ENCODE results near the gene MARCHF3.
"Not testable (repeated sequence)": the region's sequence is repeated elsewhere in the genome, so short reads cannot be mapped to it uniquely, and the experiment has no call there.

MARCHF3 gene

GRCh38 chr5:126953640-126954039 lies 76.7 kb downstream of the MARCHF3 start:
- no peak for DNase-seq (ENCODE audit: low read depth)

- no peak for DNase-seq (ENCODE audit: low read depth)
Measured at GRCh38 chr5:126949475-126949874, 80.9 kb downstream of the MARCHF3 start.

GRCh38 chr5:126948453-126948852 lies 81.9 kb downstream of the MARCHF3 start:
- DNase-seq (ENCODE audit: low read depth) = no peak

GRCh38 chr5:126948011-126948355 lies 82.4 kb downstream of the MARCHF3 start:
- DNase-seq (ENCODE audit: low read depth) = no peak

- DNase-seq (ENCODE audit: low read depth) = no peak
Measured at GRCh38 chr5:126947146-126948010, 83.0 kb downstream of the MARCHF3 start.

- not testable (repeated sequence) for DNase-seq (ENCODE audit: low read depth)
Measured at GRCh38 chr5:126942908-126943307, 87.5 kb downstream of the MARCHF3 start.

- DNase-seq (ENCODE audit: low read depth) = no peak
Measured at GRCh38 chr5:126941403-126941802, 89.0 kb downstream of the MARCHF3 start.

- DNase-seq (ENCODE audit: low read depth) = no peak
Measured at GRCh38 chr5:126939887-126940286, 90.5 kb downstream of the MARCHF3 start.

GRCh38 chr5:126938466-126938865 lies 91.9 kb downstream of the MARCHF3 start:
- DNase-seq (ENCODE audit: low read depth) = peak; percentile 60

- no peak for DNase-seq (ENCODE audit: low read depth)
Measured at GRCh38 chr5:126937771-126938170, 92.6 kb downstream of the MARCHF3 start.

- DNase-seq (ENCODE audit: low read depth) = no peak
Measured at GRCh38 chr5:126936775-126937418, 93.5 kb downstream of the MARCHF3 start.

GRCh38 chr5:126931963-126932660 lies 98.2 kb downstream of the MARCHF3 start:
- no peak for DNase-seq (ENCODE audit: low read depth)

GRCh38 chr5:126928041-126928440 lies 102.3 kb downstream of the MARCHF3 start:
- no peak for DNase-seq (ENCODE audit: low read depth)

GRCh38 chr5:126927429-126927828 lies 102.9 kb downstream of the MARCHF3 start:
- no peak for DNase-seq (ENCODE audit: low read depth)

- DNase-seq (ENCODE audit: low read depth) = no peak
Measured at GRCh38 chr5:126926187-126926586, 104.2 kb downstream of the MARCHF3 start.

GRCh38 chr5:126925482-126925881 lies 104.9 kb downstream of the MARCHF3 start:
- no peak for DNase-seq (ENCODE audit: low read depth)

GRCh38 chr5:126924331-126925033 lies 105.9 kb downstream of the MARCHF3 start:
- DNase-seq (ENCODE audit: low read depth) = no peak

GRCh38 chr5:126921241-126922091 lies 108.9 kb downstream of the MARCHF3 start:
- no peak for DNase-seq (ENCODE audit: low read depth)

GRCh38 chr5:126920291-126920690 lies 110.1 kb downstream of the MARCHF3 start:
- peak; percentile 18 for DNase-seq (ENCODE audit: low read depth)

- no peak for DNase-seq (ENCODE audit: low read depth)
Measured at GRCh38 chr5:126919566-126919965, 110.8 kb downstream of the MARCHF3 start.

- no peak for DNase-seq (ENCODE audit: low read depth)
Measured at GRCh38 chr5:126918615-126918957, 111.8 kb downstream of the MARCHF3 start.
